HG03039 (cell line): ENCODE data around the gene RPN1.

ENCODE experiments used
- ATAC-seq: cut with Tn5 transposase; IDR thresholded peaks from one replicate; pipeline ENCODE4 v1.9.1; 2021; ENCODE audit warnings: mild to moderate bottlenecking, moderate library complexity; ENCODE audit not compliant: unreplicated experiment

RPN1 gene

GRCh38 chr3:128585189-128585588 lies 65.4 kb downstream of the RPN1 start:
- ATAC-seq, result no peak

GRCh38 chr3:128584412-128585020 lies 66.1 kb downstream of the RPN1 start:
- ATAC-seq, result no peak

DNA sequence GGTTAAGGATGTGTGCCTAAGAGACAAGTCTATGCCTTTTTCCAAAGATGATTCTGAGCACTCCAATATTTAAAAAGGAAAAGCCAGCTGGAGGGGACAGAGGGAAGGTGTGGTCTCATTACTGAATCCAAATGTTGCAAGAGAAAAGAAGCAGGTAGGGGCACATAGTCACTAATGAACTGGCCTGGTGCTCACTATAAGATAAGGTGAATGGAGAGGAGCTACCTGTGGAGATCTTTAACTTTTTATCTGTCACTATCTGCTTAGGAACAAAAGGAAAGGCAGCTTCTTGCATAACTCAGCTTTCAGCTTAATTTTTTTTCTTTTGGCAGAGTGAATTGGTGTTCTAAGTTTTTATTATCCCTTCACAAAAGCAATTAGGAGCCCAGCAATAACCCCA lies 69.1 kb downstream of the RPN1 start:
- no peak for ATAC-seq

- no peak for ATAC-seq
Observed at GRCh38 chr3:128579927-128580326, 70.7 kb downstream of the RPN1 start.

DNA sequence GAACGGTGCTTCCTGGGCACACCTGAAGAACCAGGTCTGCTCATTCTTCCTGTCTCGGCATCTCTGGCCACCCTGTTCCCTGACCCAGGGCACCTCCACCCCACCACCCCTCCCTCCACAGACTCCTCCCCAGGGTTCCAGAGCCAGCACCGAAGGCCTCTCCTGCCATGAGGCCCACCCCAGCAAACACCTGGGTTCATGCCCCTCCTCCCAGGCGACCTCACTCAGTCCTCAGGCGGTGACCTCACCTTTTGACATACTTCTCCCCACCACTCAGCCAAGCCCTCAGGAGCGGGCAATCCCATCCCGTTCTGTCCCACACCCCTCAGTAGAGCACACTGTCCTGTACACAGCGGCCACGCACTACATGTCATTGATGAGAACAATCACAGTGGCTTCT lies 72.3 kb downstream of the RPN1 start:
- no peak for ATAC-seq

DNA sequence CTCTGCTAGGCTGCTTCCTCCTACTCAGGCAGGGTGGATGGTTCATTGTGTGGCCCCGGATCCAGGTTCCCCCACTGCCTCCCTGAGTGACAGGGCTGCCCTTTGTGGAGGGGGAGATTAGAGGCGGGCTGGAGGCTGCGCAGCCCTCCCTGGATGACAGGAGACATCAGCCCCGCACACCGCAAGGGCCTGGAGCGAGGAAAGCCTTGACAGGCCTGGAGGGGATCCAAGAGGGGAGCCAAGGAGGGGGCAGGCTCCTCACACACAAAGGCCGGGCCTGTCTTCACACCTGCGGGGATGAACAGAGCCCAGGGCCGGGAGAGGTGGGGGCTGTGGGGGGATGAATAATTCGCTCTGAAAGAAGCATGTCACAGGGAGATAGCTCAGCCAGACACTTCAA lies 72.9 kb downstream of the RPN1 start:
- no peak for ATAC-seq

DNA sequence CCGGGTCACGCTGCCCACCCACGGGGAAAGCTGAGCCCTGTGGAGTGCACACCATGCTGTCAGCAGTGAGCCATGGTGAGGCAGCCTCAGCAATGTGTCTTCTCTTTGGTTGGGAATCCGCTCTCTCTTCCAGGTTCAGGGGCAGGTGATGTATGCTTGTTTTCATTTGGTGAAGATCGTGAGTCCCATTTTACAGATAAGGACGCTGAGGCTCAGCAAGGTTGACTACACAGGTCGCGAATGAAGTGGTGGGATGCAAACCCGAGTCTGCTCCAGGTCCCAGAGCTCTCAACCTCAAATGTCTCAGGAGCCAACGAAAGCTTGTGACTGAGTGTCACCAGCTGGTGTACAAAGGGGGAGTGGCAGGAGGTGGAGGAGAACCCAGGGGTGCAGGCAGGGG lies 74.3 kb downstream of the RPN1 start:
- ATAC-seq, result no peak

- ATAC-seq, result no peak
Observed at GRCh38 chr3:128575777-128576176, 74.8 kb downstream of the RPN1 start.

DNA sequence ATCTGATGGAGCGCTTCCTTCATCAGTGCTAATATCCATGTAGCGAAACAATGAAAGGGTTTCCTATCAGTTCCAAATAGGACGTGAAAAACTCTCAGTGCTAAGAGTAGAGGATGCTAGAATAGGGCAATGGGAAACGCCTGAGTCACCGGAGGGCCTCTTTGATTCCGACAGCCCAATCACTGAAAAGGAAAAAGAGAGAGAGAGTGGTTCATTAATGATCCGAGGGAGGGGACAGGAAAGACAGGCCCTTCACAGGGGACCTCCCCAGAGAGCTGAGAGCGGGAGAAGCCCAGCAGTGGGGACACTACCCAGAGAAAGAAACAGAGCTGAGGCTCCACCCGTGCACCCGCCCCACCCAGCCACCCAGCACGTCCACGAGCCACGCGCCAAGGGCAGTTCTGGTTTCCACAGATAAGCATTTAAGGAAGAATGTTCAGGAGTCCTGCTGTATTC lies 76.9 kb downstream of the RPN1 start:
- ATAC-seq, result no peak

DNA sequence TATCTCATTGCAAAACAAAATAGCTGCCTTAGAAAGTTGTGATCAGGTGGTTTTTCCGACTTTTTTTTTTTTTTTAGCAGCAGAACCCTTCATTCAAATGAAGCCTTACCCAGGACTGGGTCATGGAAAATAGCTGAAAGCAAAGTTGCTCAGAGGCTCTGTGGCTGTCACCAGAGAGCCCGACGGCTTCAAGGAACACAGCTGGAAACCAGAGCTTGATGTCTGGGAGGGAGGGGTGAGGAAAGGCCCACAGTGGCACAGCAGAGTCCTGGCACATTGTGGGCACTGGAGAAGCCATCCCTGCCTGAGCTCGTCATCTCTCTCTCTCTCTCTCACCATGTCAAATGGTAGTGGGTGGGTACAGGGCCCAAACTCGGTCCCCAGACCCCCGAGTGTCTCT lies 77.5 kb downstream of the RPN1 start:
- ATAC-seq, result no peak

DNA sequence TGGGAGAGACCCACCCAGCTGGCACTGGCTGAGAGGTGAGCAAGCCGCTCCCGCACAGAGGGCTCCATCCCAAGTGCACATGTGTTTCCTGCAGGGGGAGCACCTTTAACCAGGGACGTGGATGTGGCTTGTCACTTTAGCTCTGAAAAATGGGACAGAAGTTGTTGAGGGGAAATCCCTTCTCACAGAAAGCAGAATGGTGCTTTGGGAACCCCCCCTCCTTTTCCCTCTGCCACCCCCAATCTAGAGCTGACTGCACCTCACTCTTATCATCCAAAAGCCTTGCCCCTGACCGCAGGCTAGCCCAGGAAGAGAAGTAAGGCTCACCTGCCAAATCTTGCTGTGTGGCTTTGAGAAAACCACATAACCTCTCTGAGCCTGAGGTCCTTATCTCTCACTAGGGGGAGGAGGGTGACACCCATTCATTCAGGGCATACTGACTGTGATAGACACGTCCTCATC lies 77.9 kb downstream of the RPN1 start:
- ATAC-seq, result no peak

DNA sequence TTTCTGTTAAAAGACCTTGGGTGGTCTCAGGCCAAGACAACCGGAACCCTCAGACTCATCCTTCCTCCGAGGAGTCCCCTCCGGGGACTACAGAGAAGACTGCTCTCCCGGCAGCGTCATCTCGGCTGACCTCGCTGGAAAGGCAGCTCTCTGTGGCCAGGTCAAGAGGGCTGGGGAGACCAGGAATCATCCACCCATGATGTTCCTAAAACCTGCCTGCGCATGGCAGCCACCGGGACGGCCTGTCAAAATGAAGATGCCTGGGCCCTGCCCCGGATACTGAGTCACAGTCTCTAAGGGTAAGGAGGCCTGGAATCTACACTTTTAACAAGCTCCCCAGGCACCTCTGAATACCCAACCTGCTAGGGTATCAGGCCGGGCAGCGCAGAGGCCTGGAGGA lies 78.6 kb downstream of the RPN1 start:
- ATAC-seq, result no peak
